Vagina (tissue), 2 donors: ENCODE measurements around the gene KCNG3. TPM values are rescaled to one million over a fixed set of nuclear protein-coding genes. Genes with fewer than 3 reads are reported as not detected.

Experiments used
- DNase-seq, 2 donors: peaks; one replicate each; pipeline ENCODE4 v3.0.0-alpha.2; 2017; ENCODE audit errors: extremely low spot score in 2 of 2
- H3K27ac ChIP-seq: fragments of 200-600 bp; sonication (generic); one replicate; pipeline ENCODE4 v1.5.1; 2019
- H3K27me3 ChIP-seq: fragments of 200-600 bp; sonication (generic); one replicate; pipeline ENCODE4 v1.5.1; 2019
- H3K36me3 ChIP-seq, 2 donors: fragments of 200-600 bp; sonication (generic); one replicate each; pipeline ENCODE4 v1.5.1; 2017 to 2019
- H3K4me1 ChIP-seq: fragments of 200-600 bp; sonication (generic); one replicate; pipeline ENCODE4 v1.5.1; 2019
- H3K4me3 ChIP-seq, 2 donors: fragments of 200-600 bp; sonication (generic); 1 replicate in 1 of 2; 2 replicates in 1 of 2; pipeline ENCODE4 v1.5.1; 2016 to 2019
- H3K9me3 ChIP-seq: fragments of 200-600 bp; sonication (generic); one replicate; pipeline ENCODE4 v1.5.1; 2019
- POLR2A ChIP-seq, 2 donors: fragments of 450-650 bp; IDR thresholded peaks; one replicate each; pipeline ENCODE4 v1.6.1; 2017; ENCODE audit warnings: antibody characterized with exemption in 2 of 2, mild to moderate bottlenecking in 2 of 2, moderate library complexity in 2 of 2
- POLR2AphosphoS5 ChIP-seq, 2 donors: sonication (generic); formaldehyde crosslinking; IDR thresholded peaks; one replicate each; pipeline ENCODE4 v1.9.0; 2017; ENCODE audit warnings: antibody characterized with exemption in 2 of 2, mild to moderate bottlenecking in 2 of 2, low read depth in 1 of 2; ENCODE audit not compliant: insufficient read depth in 1 of 2
- intact Hi-C: fragments of 100-400 bp; cut with DNase I; formaldehyde crosslinking; loops from one replicate; pipeline ENCODE4 v1.15.1; 2023
- total RNA-seq: library from RNA; depleted of rRNA; stranded (reverse); fragments of >200 nt; gene quantifications from one replicate; pipeline ENCODE4 v1.2.3, GENCODE V29; 2016
- TF ChIP-seq, protein P1 (sequence below), 3 experiments: fragments of 450-650 bp in 2 of 3; fragments of 200-600 bp in 1 of 3; sonication (generic) in 1 of 3; IDR thresholded peaks; one replicate each; pipeline ENCODE4 v1.5.1; 2017 to 2019; ENCODE audit warnings: antibody characterized with exemption in 3 of 3, mild to moderate bottlenecking in 2 of 3, moderate library complexity in 2 of 3

KCNG3 gene
- total RNA-seq, 1 donor from 2014 or later = 0.74 TPM

DNA sequence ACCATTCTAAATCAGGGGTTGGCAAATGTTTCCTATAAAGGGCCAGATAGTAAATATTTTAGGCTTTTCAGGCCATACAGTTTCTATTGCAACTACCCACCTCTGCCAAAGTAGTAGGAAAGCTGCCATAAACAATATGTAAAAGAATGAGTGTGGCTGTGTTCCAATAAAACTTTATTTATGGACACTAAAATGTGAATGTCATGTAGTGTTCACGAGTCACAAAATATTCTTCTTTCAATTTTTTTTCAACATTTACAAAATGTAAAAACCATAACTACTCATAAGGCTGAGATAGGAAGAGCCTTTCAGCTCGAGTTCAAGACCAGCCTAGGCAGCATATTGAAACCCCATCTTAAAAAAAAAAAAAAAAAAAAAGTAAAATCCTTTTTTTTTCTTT, 13.4 kb downstream of the KCNG3 start:
- H3K4me3 ChIP-seq = no peak overlapping the region
- intact Hi-C loops = no loop called here
- no peaks in the 10 kb centered on the region for H3K27me3 ChIP-seq
- DNase-seq = no peak
- H3K27ac ChIP-seq = no peak overlapping the region
- H3K9me3 ChIP-seq = no peaks in the 10 kb centered on the region
- H3K36me3 ChIP-seq = no peaks in the 10 kb centered on the region
- TF ChIP-seq, protein P1, sequence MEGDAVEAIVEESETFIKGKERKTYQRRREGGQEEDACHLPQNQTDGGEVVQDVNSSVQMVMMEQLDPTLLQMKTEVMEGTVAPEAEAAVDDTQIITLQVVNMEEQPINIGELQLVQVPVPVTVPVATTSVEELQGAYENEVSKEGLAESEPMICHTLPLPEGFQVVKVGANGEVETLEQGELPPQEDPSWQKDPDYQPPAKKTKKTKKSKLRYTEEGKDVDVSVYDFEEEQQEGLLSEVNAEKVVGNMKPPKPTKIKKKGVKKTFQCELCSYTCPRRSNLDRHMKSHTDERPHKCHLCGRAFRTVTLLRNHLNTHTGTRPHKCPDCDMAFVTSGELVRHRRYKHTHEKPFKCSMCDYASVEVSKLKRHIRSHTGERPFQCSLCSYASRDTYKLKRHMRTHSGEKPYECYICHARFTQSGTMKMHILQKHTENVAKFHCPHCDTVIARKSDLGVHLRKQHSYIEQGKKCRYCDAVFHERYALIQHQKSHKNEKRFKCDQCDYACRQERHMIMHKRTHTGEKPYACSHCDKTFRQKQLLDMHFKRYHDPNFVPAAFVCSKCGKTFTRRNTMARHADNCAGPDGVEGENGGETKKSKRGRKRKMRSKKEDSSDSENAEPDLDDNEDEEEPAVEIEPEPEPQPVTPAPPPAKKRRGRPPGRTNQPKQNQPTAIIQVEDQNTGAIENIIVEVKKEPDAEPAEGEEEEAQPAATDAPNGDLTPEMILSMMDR (IDR thresholded peaks at IDR 0.05) = no peak
- TF ChIP-seq POLR2A (IDR thresholded peaks at IDR 0.05) = no peak
- no peak for TF ChIP-seq POLR2AphosphoS5 (IDR thresholded peaks at IDR 0.05; ENCODE audit: insufficient read depth in 1 of 2, low read depth in 1 of 2)
- H3K4me1 ChIP-seq = no peaks in the 10 kb centered on the region

DNA sequence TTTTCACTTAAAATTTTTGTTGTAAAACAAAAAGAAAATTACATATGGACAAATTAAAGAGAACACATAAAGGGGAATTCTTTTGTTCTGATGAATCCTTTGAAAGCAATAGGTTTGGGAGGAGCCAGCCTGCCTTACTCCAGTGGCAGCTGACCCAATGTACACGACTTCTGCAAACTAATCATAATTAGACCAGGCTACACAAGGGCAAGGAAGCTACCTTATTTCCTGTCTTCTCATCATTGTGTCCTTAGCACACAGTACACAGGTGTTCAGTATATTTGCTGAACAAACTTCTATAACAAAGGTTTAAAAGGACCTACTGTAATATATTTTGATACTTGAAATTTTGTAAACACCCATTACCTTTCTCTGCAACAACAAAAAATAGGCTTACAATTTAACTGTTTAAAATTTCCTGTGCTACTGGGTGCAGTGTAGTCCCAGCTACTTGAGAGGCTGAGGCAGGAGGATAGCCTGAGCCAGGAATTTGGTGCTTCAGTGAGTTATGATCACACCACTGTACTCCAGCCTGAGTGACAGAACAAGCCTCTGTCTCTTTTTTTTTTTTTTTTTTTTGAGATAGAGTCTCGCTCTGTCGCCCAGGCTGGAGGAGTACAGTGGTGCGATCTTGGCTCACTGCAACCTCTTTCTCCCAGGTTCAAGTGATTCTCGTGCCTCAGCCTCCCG, 18.9 kb downstream of the KCNG3 start:
- no peaks in the 10 kb centered on the region for H3K36me3 ChIP-seq
- H3K9me3 ChIP-seq = no peaks in the 10 kb centered on the region
- H3K4me3 ChIP-seq = no peak overlapping the region
- intact Hi-C loops = no loop called here
- DNase-seq = no peak
- TF ChIP-seq, protein P1 (IDR thresholded peaks at IDR 0.05) = no peak
- no peaks in the 10 kb centered on the region for H3K4me1 ChIP-seq
- H3K27me3 ChIP-seq = no peaks in the 10 kb centered on the region
- H3K27ac ChIP-seq = no peak overlapping the region

DNA sequence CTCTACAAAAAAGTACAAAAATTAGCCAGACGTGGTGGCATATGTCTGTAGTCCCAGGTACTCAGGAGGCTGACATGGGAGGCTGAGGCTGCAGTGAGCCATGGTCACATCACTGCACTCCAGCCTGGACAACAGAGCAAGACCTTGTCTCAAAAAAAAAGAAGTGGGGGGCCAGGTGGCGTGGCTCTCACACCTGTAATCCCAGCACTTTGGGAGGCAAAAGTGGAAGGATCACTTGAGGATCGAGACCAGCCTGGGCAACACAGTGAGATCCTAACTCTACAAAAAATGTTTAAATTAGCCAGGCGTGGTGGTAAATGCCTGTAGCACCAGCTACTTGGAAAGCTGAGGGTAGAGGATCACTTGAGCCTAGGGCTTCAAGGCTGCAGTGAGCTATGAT, 23.1 kb downstream of the KCNG3 start:
- TF ChIP-seq POLR2AphosphoS5 (IDR thresholded peaks at IDR 0.05; ENCODE audit: insufficient read depth in 1 of 2, low read depth in 1 of 2) = no peak
- no peak for TF ChIP-seq POLR2A (IDR thresholded peaks at IDR 0.05)
- TF ChIP-seq, protein P1 (IDR thresholded peaks at IDR 0.05) = no peak
- intact Hi-C loops = no loop called here
- no peak for DNase-seq

DNA sequence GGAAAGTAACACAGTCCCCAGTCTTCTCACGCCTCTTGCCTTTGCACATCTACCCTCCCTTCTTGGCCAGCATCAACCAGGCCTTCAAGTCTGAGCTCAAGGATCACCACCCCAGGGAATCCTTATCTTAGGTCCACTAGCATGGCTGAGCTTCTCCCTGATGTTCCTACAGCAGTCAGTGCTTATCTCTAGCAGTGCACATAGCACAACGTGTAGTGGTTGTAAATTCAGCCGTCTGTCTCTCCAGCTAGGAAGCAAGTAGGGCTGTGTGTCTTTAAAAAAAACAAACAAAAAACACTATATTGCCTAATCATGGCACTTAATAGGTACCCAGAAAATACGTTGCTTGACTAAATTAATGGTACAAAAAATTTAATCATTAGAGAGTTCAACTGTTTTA, 29.2 kb downstream of the KCNG3 start:
- Histone ChIP-seq H3K27me3 (no peaks in the 10 kb centered on the region), H3K27ac (no peak overlapping the region), H3K36me3 (no peaks in the 10 kb centered on the region), H3K9me3 (no peaks in the 10 kb centered on the region), H3K4me1 (no peaks in the 10 kb centered on the region), H3K4me3 (no peak overlapping the region)
- no peak for DNase-seq
- TF ChIP-seq, protein P1 (IDR thresholded peaks at IDR 0.05) = no peak
- TF ChIP-seq POLR2AphosphoS5 (IDR thresholded peaks at IDR 0.05; ENCODE audit: insufficient read depth in 1 of 2, low read depth in 1 of 2) = no peak
- TF ChIP-seq POLR2A (IDR thresholded peaks at IDR 0.05) = no peak
- intact Hi-C loops = no loop called here

More for the DNA sequence above, 23.1 kb downstream of the KCNG3 start:
- no peak overlapping the region for H3K27ac ChIP-seq
- no peaks in the 10 kb centered on the region for H3K27me3 ChIP-seq
- H3K9me3 ChIP-seq = no peaks in the 10 kb centered on the region
- H3K4me1 ChIP-seq = no peaks in the 10 kb centered on the region
- no peaks in the 10 kb centered on the region for H3K36me3 ChIP-seq
- no peak overlapping the region for H3K4me3 ChIP-seq

DNA sequence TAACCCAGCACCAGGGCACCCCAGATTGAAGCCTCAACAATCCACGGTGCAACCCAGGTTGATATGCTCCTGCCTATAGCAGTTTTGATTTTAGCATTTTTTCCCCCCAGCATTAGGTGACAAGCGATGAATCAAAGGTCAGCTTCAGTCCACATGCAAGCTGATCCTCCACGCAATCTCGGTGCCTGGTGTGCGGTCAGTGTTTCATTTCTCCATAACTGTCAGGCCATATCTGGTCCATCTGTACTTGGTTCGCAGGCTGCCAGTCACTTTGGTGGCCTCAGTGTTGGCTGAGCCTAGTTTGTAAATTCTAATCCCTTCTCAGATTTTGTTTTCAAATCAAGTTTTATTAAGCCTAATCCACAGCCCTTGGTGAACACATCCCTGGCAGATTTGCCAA, 30.2 kb downstream of the KCNG3 start:
- Histone ChIP-seq H3K27ac (no peak overlapping the region), H3K4me1 (no peaks in the 10 kb centered on the region), H3K36me3 (no peaks in the 10 kb centered on the region), H3K9me3 (no peaks in the 10 kb centered on the region), H3K4me3 (no peak overlapping the region), H3K27me3 (no peaks in the 10 kb centered on the region)
- DNase-seq = no peak
- intact Hi-C loops = no loop called here
- TF ChIP-seq POLR2AphosphoS5 (IDR thresholded peaks at IDR 0.05; ENCODE audit: insufficient read depth in 1 of 2, low read depth in 1 of 2) (no peak), POLR2A (IDR thresholded peaks at IDR 0.05) (no peak)
- TF ChIP-seq, protein P1 (IDR thresholded peaks at IDR 0.05) = no peak
